Measurements from ENCODE around the gene CDCA4.

DNA sequence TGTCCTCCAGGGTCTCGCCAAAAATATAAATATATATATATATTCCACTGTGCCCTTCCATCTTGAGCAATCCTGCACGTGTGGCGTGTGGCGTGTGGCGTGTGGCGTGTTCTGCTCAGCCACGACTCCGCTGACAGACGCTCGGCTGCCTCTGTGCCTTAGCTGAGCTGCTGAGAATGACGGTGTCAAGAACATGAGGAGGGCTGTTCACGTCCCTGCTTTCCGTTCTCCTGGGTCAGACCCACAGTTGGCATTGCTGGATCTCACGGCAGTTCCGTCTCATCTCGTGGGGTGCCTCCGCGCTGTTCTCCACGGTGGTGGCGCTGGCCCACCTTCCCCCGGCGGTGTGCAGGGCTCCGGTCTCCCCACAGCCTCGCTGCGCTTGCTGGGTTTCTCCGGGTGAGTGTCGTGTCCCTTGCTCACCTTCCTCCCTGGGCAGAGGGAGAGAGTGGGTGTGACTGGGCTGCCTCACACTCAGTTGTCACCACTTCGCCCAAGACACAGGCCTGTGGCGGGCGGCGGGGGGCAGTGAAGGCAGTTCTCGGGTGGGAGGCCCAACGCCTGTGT, 34.9 kb upstream of the CDCA4 start:
- TF ChIP-seq, protein P1, sequence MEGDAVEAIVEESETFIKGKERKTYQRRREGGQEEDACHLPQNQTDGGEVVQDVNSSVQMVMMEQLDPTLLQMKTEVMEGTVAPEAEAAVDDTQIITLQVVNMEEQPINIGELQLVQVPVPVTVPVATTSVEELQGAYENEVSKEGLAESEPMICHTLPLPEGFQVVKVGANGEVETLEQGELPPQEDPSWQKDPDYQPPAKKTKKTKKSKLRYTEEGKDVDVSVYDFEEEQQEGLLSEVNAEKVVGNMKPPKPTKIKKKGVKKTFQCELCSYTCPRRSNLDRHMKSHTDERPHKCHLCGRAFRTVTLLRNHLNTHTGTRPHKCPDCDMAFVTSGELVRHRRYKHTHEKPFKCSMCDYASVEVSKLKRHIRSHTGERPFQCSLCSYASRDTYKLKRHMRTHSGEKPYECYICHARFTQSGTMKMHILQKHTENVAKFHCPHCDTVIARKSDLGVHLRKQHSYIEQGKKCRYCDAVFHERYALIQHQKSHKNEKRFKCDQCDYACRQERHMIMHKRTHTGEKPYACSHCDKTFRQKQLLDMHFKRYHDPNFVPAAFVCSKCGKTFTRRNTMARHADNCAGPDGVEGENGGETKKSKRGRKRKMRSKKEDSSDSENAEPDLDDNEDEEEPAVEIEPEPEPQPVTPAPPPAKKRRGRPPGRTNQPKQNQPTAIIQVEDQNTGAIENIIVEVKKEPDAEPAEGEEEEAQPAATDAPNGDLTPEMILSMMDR (IDR thresholded peaks at IDR 0.05; ENCODE audit: extremely low read depth in 1 of 2, insufficient read depth in 1 of 2, low read depth in 1 of 2, low read length in 2 of 2), result no peak
- no peak for TF ChIP-seq POLR2A (IDR thresholded peaks at IDR 0.05; ENCODE audit: low read depth, low read length)
- TF ChIP-seq FOS (IDR thresholded peaks at IDR 0.05; ENCODE audit: borderline replicate concordance, insufficient read depth, low read length), result no peak
- no peak for TF ChIP-seq POLR2AphosphoS5 (IDR thresholded peaks at IDR 0.05; ENCODE audit: insufficient read depth, low read depth, low read length)
- no peak for TF ChIP-seq EZH2 (IDR thresholded peaks at IDR 0.05; ENCODE audit: borderline replicate concordance, low read depth, low read length, severe bottlenecking)
